Skin epidermis (tissue), 12 donors: ENCODE results near the gene TPGS1.

ENCODE experiments used
- H3K27ac ChIP-seq, 21 experiments: fragments of 200-600 bp; sonication (generic) in 11 of 21; one replicate each; pipeline ENCODE4 v1.5.0; 2020; ENCODE audit warnings: mild to moderate bottlenecking in 3 of 21, inconsistent platforms in 2 of 21, moderate library complexity in 2 of 21
- H3K4me3 ChIP-seq, 7 experiments: fragments of 200-600 bp; sonication (generic) in 2 of 7; one replicate each; pipeline ENCODE4 v1.5.0; 2020; ENCODE audit warnings: inconsistent platforms in 2 of 7, mild to moderate bottlenecking in 2 of 7, moderate library complexity in 1 of 7

The TPGS1 gene

GRCh38 chr19:493391-494170 is 13.7 kb upstream of the TPGS1 start:
- no peak overlapping the region for H3K27ac ChIP-seq
- no peak overlapping the region for H3K4me3 ChIP-seq

GRCh38 chr19:494171-495080 is 12.9 kb upstream of the TPGS1 start:
- Histone ChIP-seq H3K4me3 (no peak overlapping the region), H3K27ac (no peak overlapping the region)

GRCh38 chr19:495081-495401 is 12.3 kb upstream of the TPGS1 start:
- Histone ChIP-seq H3K27ac (no peak overlapping the region), H3K4me3 (no peak overlapping the region)

- H3K27ac ChIP-seq: no peak overlapping the region
- H3K4me3 ChIP-seq: no peak overlapping the region
These were observed 11.7 kb upstream of the TPGS1 start for GRCh38 chr19:495402-496111.

GRCh38 chr19:496112-496665 is 11.1 kb upstream of the TPGS1 start, which contains the start of gene MADCAM1:
MADCAM1 (plus strand) TSS chr19:496486; CDS start chr19:496500, 14 bp downstream.
- no peak within 1 kb of the TSS for H3K4me3 ChIP-seq
- no peak within 1 kb of the TSS for H3K27ac ChIP-seq

- Histone ChIP-seq H3K4me3 (no peak overlapping the region), H3K27ac (no peak overlapping the region)
These were observed 10.3 kb upstream of the TPGS1 start for GRCh38 chr19:496986-497385.

- Histone ChIP-seq H3K27ac (no peak overlapping the region), H3K4me3 (no peak overlapping the region)
These were observed 9.8 kb upstream of the TPGS1 start for GRCh38 chr19:497491-497868.

GRCh38 chr19:497869-498510 is 9.3 kb upstream of the TPGS1 start:
- no peak overlapping the region for H3K4me3 ChIP-seq
- H3K27ac ChIP-seq: no peak overlapping the region

- H3K27ac ChIP-seq: no peak overlapping the region
These were observed 8.8 kb upstream of the TPGS1 start for GRCh38 chr19:498511-498891.

GRCh38 chr19:498977-499623 is 8.2 kb upstream of the TPGS1 start:
- Histone ChIP-seq H3K27ac (no peak overlapping the region), H3K4me3 (no peak overlapping the region)

More at GRCh38 chr19:498511-498891, 8.8 kb upstream of the TPGS1 start:
- H3K4me3 ChIP-seq: no peak overlapping the region

- Histone ChIP-seq H3K27ac (no peak overlapping the region), H3K4me3 (no peak overlapping the region)
These were observed 5.7 kb upstream of the TPGS1 start for GRCh38 chr19:501646-502045.

GRCh38 chr19:504616-505015 is 2.7 kb upstream of the TPGS1 start:
- no peak overlapping the region for H3K27ac ChIP-seq

GRCh38 chr19:506404-507285 is 652 bp upstream of the TPGS1 start:
- Histone ChIP-seq H3K27ac (peak overlapping the region; percentile 89 to 99 (median 97)), H3K4me3 (peak overlapping the region; percentile 84 to 100 (median 98))

More at GRCh38 chr19:504616-505015, 2.7 kb upstream of the TPGS1 start:
- H3K4me3 ChIP-seq: no peak overlapping the region

GRCh38 chr19:508204-509150 is 1.2 kb downstream of the TPGS1 start:
- Histone ChIP-seq H3K27ac (peak overlapping the region in 17 of 21 experiments; percentile 90 to 99 (median 97)), H3K4me3 (peak overlapping the region; percentile 84 to 100 (median 98))

GRCh38 chr19:510606-511100 is 3.4 kb downstream of the TPGS1 start:
- peak overlapping the region in 20 of 21 experiments; percentile 34 to 95 (median 78) for H3K27ac ChIP-seq
- peak overlapping the region in 6 of 7 experiments; percentile 7 to 26 (median 10) for H3K4me3 ChIP-seq

- peak overlapping the region in 20 of 21 experiments; percentile 34 to 95 (median 78) for H3K27ac ChIP-seq
- H3K4me3 ChIP-seq: peak overlapping the region in 6 of 7 experiments; percentile 7 to 26 (median 10)
These were observed 4.0 kb downstream of the TPGS1 start for GRCh38 chr19:511101-511851.
